SW 1271 (cell line): ENCODE results near the gene SIX6.
"Not testable (repeated sequence)": the region's sequence is repeated elsewhere in the genome, so short reads cannot be mapped to it uniquely, and the experiment has no call there.

Experiments used
- DNase-seq, 2 experiments: peaks; one replicate each; lab custom pipeline; 2025; lab: John Stamatoyannopoulos, UW

SIX6 gene

GRCh38 chr14:60508707-60509437, at the start of gene SIX6:
TSS of gene SIX6 (plus strand) at chr14:60509146. CDS start at chr14:60509399, 253 bp downstream.
- no peak for DNase-seq

- DNase-seq, result not testable (repeated sequence)
Observed at GRCh38 chr14:60480248-60480647, 28.7 kb upstream of the SIX6 start.

GRCh38 chr14:60482743-60483142, 26.2 kb upstream of the SIX6 start:
- peak; percentile 3 to 22 for DNase-seq

GRCh38 chr14:60485057-60485597, 23.8 kb upstream of the SIX6 start:
- DNase-seq, result no peak

GRCh38 chr14:60485598-60486251, 23.2 kb upstream of the SIX6 start, which contains the start of gene C14orf39:
TSS of gene C14orf39 (minus strand) at chr14:60486063. CDS start at chr14:60485078, 985 bp downstream.
- no peak for DNase-seq

- DNase-seq, result no peak
Observed at GRCh38 chr14:60487211-60487610, 21.7 kb upstream of the SIX6 start.

GRCh38 chr14:60488175-60488574, 20.8 kb upstream of the SIX6 start:
- peak in 1 of 2 experiments; percentile 17 for DNase-seq

GRCh38 chr14:60490270-60490669, 18.7 kb upstream of the SIX6 start:
- no peak for DNase-seq

- no peak for DNase-seq
Observed at GRCh38 chr14:60495946-60496345, 13.0 kb upstream of the SIX6 start.

- DNase-seq, result no peak
Observed at GRCh38 chr14:60502541-60502940, 6.4 kb upstream of the SIX6 start.

- no peak for DNase-seq
Observed at GRCh38 chr14:60505448-60505847, 3.5 kb upstream of the SIX6 start.

GRCh38 chr14:60506010-60506409, 2.9 kb upstream of the SIX6 start:
- DNase-seq, result no peak

GRCh38 chr14:60506462-60506984, 2.4 kb upstream of the SIX6 start:
- DNase-seq, result no peak

GRCh38 chr14:60506985-60507829, 1.7 kb upstream of the SIX6 start:
- no peak for DNase-seq

GRCh38 chr14:60508363-60508706, 611 bp upstream of the SIX6 start:
- DNase-seq, result no peak

- no peak for DNase-seq
Observed at GRCh38 chr14:60509438-60510253, 700 bp downstream of the SIX6 start.

GRCh38 chr14:60510254-60510950, 1.5 kb downstream of the SIX6 start:
- DNase-seq, result no peak

GRCh38 chr14:60510951-60511599, 2.1 kb downstream of the SIX6 start:
- DNase-seq, result no peak

GRCh38 chr14:60512126-60512525, 3.2 kb downstream of the SIX6 start:
- DNase-seq, result no peak

GRCh38 chr14:60512973-60513571, 4.1 kb downstream of the SIX6 start:
- DNase-seq, result no peak
